Stimulated activated CD4-positive, alpha-beta T cell treated with anti-CD3 and anti-CD28 coated beads, TNF-alpha, amount 100 ng/mL, for 4 hours (primary cell): Measurements from ENCODE around the gene IRGQ.

Experiments used
- DNase-seq, 3 experiments: peaks; one replicate each; pipeline ENCODE4 v3.0.0-alpha.2; 2020; ENCODE audit warnings: low read depth in 3 of 3

The IRGQ gene

GRCh38 chr19:43546581-43546980 lies 49.4 kb downstream of the IRGQ start:
- no peak for DNase-seq

GRCh38 chr19:43545981-43546380 lies 50.0 kb downstream of the IRGQ start:
- DNase-seq = no peak

GRCh38 chr19:43545276-43545675 lies 50.7 kb downstream of the IRGQ start:
- no peak for DNase-seq

- no peak for DNase-seq
Measured at GRCh38 chr19:43544077-43544476, 51.9 kb downstream of the IRGQ start.

- DNase-seq = no peak
Measured at GRCh38 chr19:43541920-43542650, 53.8 kb downstream of the IRGQ start.

GRCh38 chr19:43540381-43540780 lies 55.6 kb downstream of the IRGQ start:
- no peak for DNase-seq

GRCh38 chr19:43538922-43539321 lies 57.0 kb downstream of the IRGQ start:
- no peak for DNase-seq

- no peak for DNase-seq
Measured at GRCh38 chr19:43534816-43535761, 60.8 kb downstream of the IRGQ start.
